ENCODE results near the gene AP4S1.

DNA sequence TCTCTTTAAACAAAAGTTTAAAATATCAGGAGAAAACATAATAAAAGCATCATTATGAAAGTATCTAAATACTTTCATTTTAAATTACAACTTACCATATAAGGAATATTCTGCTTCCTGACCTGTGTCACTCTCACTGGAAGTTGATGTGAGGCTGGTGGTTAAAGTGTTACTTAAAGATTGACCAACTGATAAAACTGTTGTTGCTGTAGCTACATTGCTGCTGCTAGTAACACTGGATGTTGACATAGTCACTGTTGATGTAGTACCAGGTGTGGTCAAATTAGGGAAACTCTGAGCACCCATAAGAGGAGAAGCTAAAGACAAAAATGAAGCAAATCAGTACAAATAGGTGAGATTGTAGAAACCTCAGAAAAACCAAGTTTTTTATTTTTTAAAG is 102.2 kb downstream of the AP4S1 start:
- TF ChIP-seq POLR2A (IDR thresholded peaks at IDR 0.05; ENCODE audit: low read depth, low read length): no peak
- TF ChIP-seq POLR2AphosphoS5 (IDR thresholded peaks at IDR 0.05; ENCODE audit: low read depth, low read length): no peak
- TF ChIP-seq TAF1 (IDR thresholded peaks at IDR 0.05; ENCODE audit: low read depth, low read length): no peak
- no peak for TF ChIP-seq SPI1 (IDR thresholded peaks at IDR 0.05; ENCODE audit: low read depth, low read length)
- no peak for TF ChIP-seq POU2F2 (IDR thresholded peaks at IDR 0.05; ENCODE audit: low read depth, low read length)
- TF ChIP-seq PAX5 (IDR thresholded peaks at IDR 0.05; ENCODE audit: insufficient read depth, low read length, severe bottlenecking): no peak
